Hepatocyte (in vitro differentiated cells): ENCODE data around the gene RIMBP2. TPM values are rescaled to one million over a fixed set of nuclear protein-coding genes. Genes with fewer than 3 reads are reported as not detected.

ENCODE experiments used
- DNase-seq: peaks from one replicate; pipeline ENCODE4 v3.0.0-alpha.2; 2016; ENCODE audit warnings: low spot score
- H2AFZ ChIP-seq: fragments of 200-600 bp; sonication (generic); 2 replicates; pipeline ENCODE4 v1.6.0; 2016; ENCODE audit warnings: antibody characterized with exemption, mild to moderate bottlenecking
- H3K27ac ChIP-seq: fragments of 200-600 bp; sonication (generic); 2 replicates; pipeline ENCODE4 v1.5.1; 2016; ENCODE audit warnings: mild to moderate bottlenecking
- H3K27me3 ChIP-seq: fragments of 200-600 bp; sonication (generic); 2 replicates; pipeline ENCODE4 v1.6.1; 2016
- H3K36me3 ChIP-seq: fragments of 200-600 bp; sonication (generic); replicated peaks from 2 replicates; pipeline ENCODE4 v1.5.1; 2016; ENCODE audit warnings: low read depth; ENCODE audit not compliant: insufficient read depth
- H3K4me1 ChIP-seq: fragments of 200-600 bp; sonication (generic); 2 replicates; pipeline ENCODE4 v1.5.1; 2016; ENCODE audit warnings: mild to moderate bottlenecking, moderate library complexity; ENCODE audit not compliant: insufficient read depth
- H3K4me2 ChIP-seq: fragments of 200-600 bp; sonication (generic); 2 replicates; pipeline ENCODE4 v1.6.0; 2016
- H3K4me3 ChIP-seq: fragments of 200-600 bp; sonication (generic); 2 replicates; pipeline ENCODE4 v1.5.1; 2016; ENCODE audit warnings: mild to moderate bottlenecking
- H3K79me2 ChIP-seq: fragments of 200-600 bp; sonication (generic); 2 replicates; pipeline ENCODE4 v1.6.0; 2017; ENCODE audit warnings: mild to moderate bottlenecking
- H3K9me2 ChIP-seq: fragments of 200-600 bp; sonication (generic); replicated peaks from 2 replicates; pipeline ENCODE4 v1.6.0; 2017; ENCODE audit warnings: mild to moderate bottlenecking; ENCODE audit not compliant: insufficient read depth
- H3K9me3 ChIP-seq: fragments of 200-600 bp; sonication (generic); 2 replicates; pipeline ENCODE4 v1.5.1; 2016; ENCODE audit warnings: low read depth, mild to moderate bottlenecking
- H4K20me1 ChIP-seq: fragments of 200-600 bp; sonication (generic); 2 replicates; pipeline ENCODE4 v1.6.0; 2016; ENCODE audit warnings: mild to moderate bottlenecking; ENCODE audit not compliant: insufficient read depth, poor library complexity, severe bottlenecking
- EZH2 ChIP-seq: fragments of 200-600 bp; sonication (generic); IDR thresholded peaks from 2 replicates; pipeline ENCODE4 v1.6.1; 2016; ENCODE audit warnings: antibody characterized with exemption, mild to moderate bottlenecking, borderline replicate concordance
- EZH2phosphoT487 ChIP-seq: fragments of 200-600 bp; sonication (generic); IDR thresholded peaks from one replicate; pipeline ENCODE4 v1.6.1; 2018; ENCODE audit warnings: antibody characterized with exemption, mild to moderate bottlenecking, low read depth, moderate library complexity; ENCODE audit not compliant: unreplicated experiment, severe bottlenecking
- WGBS: methylation state at CpG from one replicate; pipeline ENCODE4 v1.1.6; 2016; ENCODE audit warnings: low lambda C conversion rate; ENCODE audit errors: missing lambda C conversion rate; 5-methylcytosine and 5-hydroxymethylcytosine counted together
- polyA plus RNA-seq: library from polyadenylated mRNA; unstranded; fragments of >200 nt; fragmentation: Nextera tagmentation; extraction: Ambion mirVana; gene quantifications from 2 replicates; pipeline ENCODE4 v1.2.1, GENCODE V29; 2016
- total RNA-seq: library from RNA; depleted of rRNA; stranded (reverse); fragments of >200 nt; gene quantifications from 2 replicates; pipeline ENCODE4 v1.2.3, GENCODE V29; 2014
- TF ChIP-seq, protein P1 (sequence below): fragments of 200-600 bp; sonication (generic); IDR thresholded peaks from 2 replicates; pipeline ENCODE4 v1.5.1; 2016; ENCODE audit warnings: antibody characterized with exemption, mild to moderate bottlenecking; ENCODE audit not compliant: poor library complexity

The RIMBP2 gene
- total and polyA plus RNA-seq, 2 experiments from 2014 or later = 2.5 to 4.4 TPM

DNA sequence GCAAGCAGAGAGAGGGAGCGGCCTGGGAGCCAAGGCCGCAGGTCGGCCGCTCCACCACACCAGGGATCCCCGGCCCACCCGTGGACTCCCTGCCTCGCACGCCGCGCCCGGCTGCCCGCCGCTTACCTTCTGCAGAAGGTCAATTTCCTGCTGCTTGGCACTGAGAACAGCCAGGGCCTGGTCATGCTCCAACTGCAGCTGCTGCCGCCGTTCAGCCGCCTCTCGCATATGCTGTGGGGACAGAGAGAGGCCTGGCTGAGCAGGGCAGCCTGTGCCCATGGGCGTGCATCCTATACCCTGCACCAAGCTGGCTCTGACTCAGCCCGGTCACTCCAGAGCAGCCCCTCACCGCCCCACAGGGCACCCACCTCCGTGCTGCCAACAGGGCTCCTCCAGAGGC is 237.3 kb downstream of the RIMBP2 start:
- no peak for TF ChIP-seq EZH2phosphoT487
- Histone ChIP-seq H3K9me3 (no peaks in the 10 kb centered on the region), H3K27me3 (no peaks in the 10 kb centered on the region), H3K4me3 (no peak overlapping the region), H3K4me1 (no peaks in the 10 kb centered on the region), H2AFZ (no peak overlapping the region), H3K79me2 (no peaks in the 10 kb centered on the region), H3K4me2 (no peak overlapping the region), H4K20me1 (no peaks in the 10 kb centered on the region), H3K36me3 (no peaks in the 10 kb centered on the region), H3K27ac (no peak overlapping the region), H3K9me2 (no peaks in the 10 kb centered on the region)
- no peak for DNase-seq
- 93% methylated on average over 17 of the region's 21 CpGs for WGBS

DNA sequence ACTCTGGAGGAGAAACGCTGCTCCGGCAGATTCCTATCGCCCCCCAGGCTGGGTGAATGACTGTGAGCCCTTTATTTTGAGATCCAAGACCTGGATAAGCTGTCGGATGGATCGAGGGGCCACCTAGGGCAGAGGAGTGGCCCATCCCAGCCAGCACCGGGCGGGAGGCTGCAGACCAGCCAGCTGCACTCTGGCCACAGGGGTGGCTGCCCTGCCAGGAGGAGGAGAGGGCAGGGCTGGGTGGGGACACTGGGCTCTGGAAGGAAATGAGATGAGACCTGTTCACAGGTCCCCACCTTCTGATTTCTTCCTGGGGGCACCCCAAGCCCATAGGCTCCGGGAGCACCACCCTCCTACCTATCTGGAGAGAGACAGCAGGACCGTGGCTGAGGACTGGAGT is 238.4 kb downstream of the RIMBP2 start:
- Histone ChIP-seq H2AFZ (no peak overlapping the region), H3K4me1 (no peaks in the 10 kb centered on the region), H3K27me3 (no peaks in the 10 kb centered on the region), H3K4me3 (no peak overlapping the region), H3K36me3 (no peaks in the 10 kb centered on the region), H3K27ac (no peak overlapping the region), H3K9me2 (no peaks in the 10 kb centered on the region), H3K4me2 (no peak overlapping the region), H3K79me2 (no peaks in the 10 kb centered on the region), H3K9me3 (no peaks in the 10 kb centered on the region), H4K20me1 (no peaks in the 10 kb centered on the region)
- 75% methylated on average over 9 of the region's 9 CpGs for WGBS
- TF ChIP-seq EZH2 (no peak), EZH2phosphoT487 (no peak)
- TF ChIP-seq, protein P1, sequence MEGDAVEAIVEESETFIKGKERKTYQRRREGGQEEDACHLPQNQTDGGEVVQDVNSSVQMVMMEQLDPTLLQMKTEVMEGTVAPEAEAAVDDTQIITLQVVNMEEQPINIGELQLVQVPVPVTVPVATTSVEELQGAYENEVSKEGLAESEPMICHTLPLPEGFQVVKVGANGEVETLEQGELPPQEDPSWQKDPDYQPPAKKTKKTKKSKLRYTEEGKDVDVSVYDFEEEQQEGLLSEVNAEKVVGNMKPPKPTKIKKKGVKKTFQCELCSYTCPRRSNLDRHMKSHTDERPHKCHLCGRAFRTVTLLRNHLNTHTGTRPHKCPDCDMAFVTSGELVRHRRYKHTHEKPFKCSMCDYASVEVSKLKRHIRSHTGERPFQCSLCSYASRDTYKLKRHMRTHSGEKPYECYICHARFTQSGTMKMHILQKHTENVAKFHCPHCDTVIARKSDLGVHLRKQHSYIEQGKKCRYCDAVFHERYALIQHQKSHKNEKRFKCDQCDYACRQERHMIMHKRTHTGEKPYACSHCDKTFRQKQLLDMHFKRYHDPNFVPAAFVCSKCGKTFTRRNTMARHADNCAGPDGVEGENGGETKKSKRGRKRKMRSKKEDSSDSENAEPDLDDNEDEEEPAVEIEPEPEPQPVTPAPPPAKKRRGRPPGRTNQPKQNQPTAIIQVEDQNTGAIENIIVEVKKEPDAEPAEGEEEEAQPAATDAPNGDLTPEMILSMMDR = no peak
- no peak for DNase-seq

DNA sequence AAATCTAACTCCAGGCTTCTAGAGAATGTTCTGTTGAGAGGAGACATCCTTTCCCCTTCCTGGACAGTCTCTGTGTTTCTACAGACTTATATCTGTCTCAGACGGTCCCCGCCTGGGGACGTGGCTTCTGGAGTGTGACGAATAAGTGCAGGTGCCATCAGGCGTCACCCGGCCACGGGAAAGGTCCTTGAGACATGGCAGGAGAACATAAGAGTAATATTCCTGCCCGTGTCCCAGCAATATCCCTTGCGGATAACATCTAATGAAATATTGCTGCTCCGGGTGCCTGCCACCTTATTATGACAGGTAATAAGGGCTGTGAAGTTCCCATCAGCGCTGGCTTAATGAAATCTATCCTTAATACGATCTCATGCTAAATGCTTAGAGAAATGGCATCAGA is 238.8 kb downstream of the RIMBP2 start:
- no peak overlapping the region for H3K4me2 ChIP-seq
- WGBS = 87% methylated on average over 12 of the region's 12 CpGs
- TF ChIP-seq EZH2phosphoT487 (no peak), EZH2 (no peak)
- TF ChIP-seq, protein P1 = no peak
- H3K79me2 ChIP-seq = no peaks in the 10 kb centered on the region
- H3K4me3 ChIP-seq = no peak overlapping the region
- no peaks in the 10 kb centered on the region for H3K36me3 ChIP-seq
- no peak overlapping the region for H2AFZ ChIP-seq
- H3K27me3 ChIP-seq = no peaks in the 10 kb centered on the region
- no peaks in the 10 kb centered on the region for H3K9me2 ChIP-seq
- H3K9me3 ChIP-seq = no peaks in the 10 kb centered on the region
- DNase-seq = no peak
- no peaks in the 10 kb centered on the region for H4K20me1 ChIP-seq
- H3K27ac ChIP-seq = no peak overlapping the region
- H3K4me1 ChIP-seq = no peaks in the 10 kb centered on the region

DNA sequence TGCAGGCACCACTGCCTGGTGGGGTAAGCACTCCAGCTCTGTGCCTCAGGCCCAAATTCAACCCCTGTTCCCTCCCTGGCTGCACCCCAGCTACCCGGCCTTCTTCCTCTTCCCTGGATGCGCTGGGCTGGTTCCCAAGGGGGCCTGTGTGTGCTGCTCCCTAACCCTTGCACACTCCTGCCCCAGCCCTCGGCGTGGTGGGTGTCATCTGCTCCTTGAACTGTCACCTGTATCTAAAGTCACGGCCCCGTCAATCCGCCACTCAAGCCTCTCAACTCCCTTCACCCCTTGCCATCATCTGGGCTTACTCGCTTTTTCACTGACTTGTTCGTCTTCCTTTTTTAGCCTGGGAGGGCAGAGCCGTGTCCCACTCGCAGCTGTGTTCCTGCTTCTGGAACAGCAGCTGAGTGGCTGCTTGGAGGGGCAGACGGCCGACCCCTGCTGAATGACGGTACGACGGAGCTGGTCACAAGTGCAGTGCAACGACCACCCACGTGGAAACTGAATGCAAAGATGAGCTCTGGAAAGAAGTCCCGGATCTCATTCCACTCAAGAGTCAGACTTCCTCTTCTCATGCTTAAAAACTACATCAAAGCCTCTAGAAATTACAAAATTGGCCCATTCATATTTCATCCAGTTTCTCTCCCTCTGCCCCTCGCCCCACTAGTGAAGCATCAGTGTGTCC is 239.5 kb downstream of the RIMBP2 start:
- Histone ChIP-seq H3K4me1 (no peaks in the 10 kb centered on the region), H3K9me2 (no peaks in the 10 kb centered on the region), H3K36me3 (no peaks in the 10 kb centered on the region), H4K20me1 (no peaks in the 10 kb centered on the region), H3K4me3 (no peak overlapping the region), H2AFZ (no peak overlapping the region), H3K4me2 (no peak overlapping the region), H3K79me2 (no peaks in the 10 kb centered on the region), H3K27me3 (no peaks in the 10 kb centered on the region), H3K9me3 (no peaks in the 10 kb centered on the region), H3K27ac (no peak overlapping the region)
- TF ChIP-seq EZH2 = no peak
- no peak for TF ChIP-seq EZH2phosphoT487
- TF ChIP-seq, protein P1 = no peak
- WGBS = 61% methylated on average over 20 of the region's 20 CpGs
- DNase-seq = no peak
